ACC112 (cell line): ENCODE measurements around the gene TNIK.
A peak's percentile ranks its signal among the peaks of the same experiment; 100 is the strongest.
"Not testable (repeated sequence)": the region's sequence is repeated elsewhere in the genome, so short reads cannot be mapped to it uniquely, and the experiment has no call there.

Source experiments
- H2AFZ ChIP-seq: fragments of 200-600 bp; sonication (generic); one replicate; pipeline ENCODE4 v1.6.0; 2017; ENCODE audit warnings: antibody characterized with exemption, low read length; ENCODE audit not compliant: unreplicated experiment
- H3K27ac ChIP-seq: fragments of 200-600 bp; sonication (generic); 2 replicates; pipeline ENCODE4 v1.5.1; 2014; ENCODE audit warnings: low read depth, mild to moderate bottlenecking, antibody characterized with exemption, low read length, moderate library complexity
- H3K27me3 ChIP-seq: fragments of 200-600 bp; sonication (generic); 2 replicates; pipeline ENCODE4 v1.6.1; 2014; ENCODE audit warnings: mild to moderate bottlenecking, antibody characterized with exemption, low read length, moderate library complexity, mixed read lengths; ENCODE audit not compliant: insufficient read depth
- H3K36me3 ChIP-seq: fragments of 200-600 bp; sonication (generic); 2 replicates; pipeline ENCODE4 v1.6.1; 2016; ENCODE audit warnings: mild to moderate bottlenecking, antibody characterized with exemption, low read length, moderate library complexity, mixed read lengths; ENCODE audit not compliant: insufficient read depth
- H3K4me1 ChIP-seq: fragments of 200-600 bp; sonication (generic); one replicate; pipeline ENCODE4 v1.6.1; 2016; ENCODE audit warnings: low read length, mixed read lengths; ENCODE audit not compliant: insufficient read depth, unreplicated experiment, control insufficient read depth
- H3K4me3 ChIP-seq: fragments of 200-600 bp; sonication (generic); 2 replicates; pipeline ENCODE4 v1.5.1; 2014; ENCODE audit warnings: mild to moderate bottlenecking, low read depth, low read length
- H3K79me2 ChIP-seq: fragments of 200-600 bp; sonication (generic); one replicate; pipeline ENCODE4 v1.6.0; 2016; ENCODE audit warnings: low read length; ENCODE audit not compliant: control insufficient read depth, unreplicated experiment, insufficient read depth

Gene TNIK

GRCh38 chr3:171304017-171304416 lies 156.2 kb downstream of the TNIK start:
- H2AFZ ChIP-seq, H3K27ac ChIP-seq, H3K4me3 ChIP-seq, H3K79me2 ChIP-seq, H3K36me3 ChIP-seq, H3K27me3 ChIP-seq: not testable (repeated sequence)
- peaks cover 13% of the 10 kb centered on the region for H3K4me1 ChIP-seq

DNA sequence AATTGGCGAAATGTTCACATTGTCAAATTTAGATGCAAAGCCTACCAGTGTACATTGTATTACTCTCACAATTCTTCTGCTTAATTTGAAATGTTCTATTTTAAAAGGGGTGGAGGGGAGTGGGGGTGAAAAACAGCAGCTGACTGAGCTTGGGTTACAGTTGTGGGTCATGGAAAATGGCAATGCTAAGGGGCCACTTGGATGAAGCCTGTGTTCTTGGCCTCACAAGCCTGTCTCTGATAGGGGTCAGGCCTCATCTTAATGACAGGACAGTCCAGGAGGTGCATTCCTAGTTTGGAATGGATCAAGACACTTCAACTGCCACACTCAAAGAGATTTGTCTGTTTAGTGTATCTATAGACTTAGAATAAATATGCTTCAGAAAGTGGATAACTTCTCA lies 158.2 kb downstream of the TNIK start:
- H3K79me2 ChIP-seq: no peaks in the 10 kb centered on the region
- H2AFZ ChIP-seq: no peak overlapping the region
- H3K36me3 ChIP-seq: no peaks in the 10 kb centered on the region
- H3K27ac ChIP-seq: no peak overlapping the region
- H3K4me1 ChIP-seq: peaks cover 8% of the 10 kb centered on the region
- no peak overlapping the region for H3K4me3 ChIP-seq
- H3K27me3 ChIP-seq: no peaks in the 10 kb centered on the region

DNA sequence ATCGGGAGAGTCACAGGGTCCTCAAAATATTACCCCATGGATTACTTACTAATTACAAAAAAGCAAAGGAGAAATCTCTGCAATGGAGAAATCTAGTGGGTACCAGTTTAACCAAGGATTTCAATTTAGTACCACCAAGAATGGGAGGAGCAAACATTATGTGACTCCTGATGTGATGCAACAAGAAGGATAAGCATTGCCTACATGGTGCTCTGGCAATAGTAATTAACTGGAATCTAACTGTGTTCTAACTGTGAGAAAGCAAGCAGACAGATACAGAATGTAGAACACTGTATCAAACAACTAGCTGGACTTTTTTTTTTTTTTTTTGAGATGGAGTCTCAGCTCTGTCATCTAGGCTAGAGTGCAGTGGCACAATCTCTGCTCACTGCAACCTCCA lies 159.2 kb downstream of the TNIK start:
- H3K79me2 ChIP-seq: no peaks in the 10 kb centered on the region
- H2AFZ ChIP-seq: no peak overlapping the region
- H3K36me3 ChIP-seq: no peaks in the 10 kb centered on the region
- no peaks in the 10 kb centered on the region for H3K27me3 ChIP-seq
- no peak overlapping the region for H3K27ac ChIP-seq
- no peak overlapping the region for H3K4me3 ChIP-seq
- H3K4me1 ChIP-seq: peaks cover 5% of the 10 kb centered on the region

DNA sequence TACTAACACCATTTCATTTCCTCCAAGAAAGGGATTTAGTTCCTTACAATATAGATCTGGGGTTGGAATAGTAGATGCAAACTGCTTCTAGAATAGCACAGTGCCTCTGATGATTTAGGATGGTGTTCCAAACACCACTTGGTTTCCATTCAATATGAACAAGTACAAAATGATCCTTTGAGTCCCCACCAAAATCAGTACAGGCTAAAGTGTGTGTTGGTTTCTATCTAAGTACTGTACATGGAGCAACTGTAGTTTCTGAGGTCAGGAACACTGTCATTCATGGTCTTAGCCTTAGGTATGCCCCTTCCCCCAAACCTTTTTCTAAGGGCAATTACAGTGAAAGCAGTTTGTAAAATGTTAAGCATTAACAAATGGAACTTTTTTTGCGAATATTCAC lies 162.3 kb downstream of the TNIK start:
- H3K27me3 ChIP-seq: no peaks in the 10 kb centered on the region
- no peaks in the 10 kb centered on the region for H3K36me3 ChIP-seq
- H3K4me3 ChIP-seq: no peak overlapping the region
- H2AFZ ChIP-seq: no peak overlapping the region
- no peak overlapping the region for H3K27ac ChIP-seq
- H3K79me2 ChIP-seq: no peaks in the 10 kb centered on the region
- peaks cover 9% of the 10 kb centered on the region for H3K4me1 ChIP-seq

DNA sequence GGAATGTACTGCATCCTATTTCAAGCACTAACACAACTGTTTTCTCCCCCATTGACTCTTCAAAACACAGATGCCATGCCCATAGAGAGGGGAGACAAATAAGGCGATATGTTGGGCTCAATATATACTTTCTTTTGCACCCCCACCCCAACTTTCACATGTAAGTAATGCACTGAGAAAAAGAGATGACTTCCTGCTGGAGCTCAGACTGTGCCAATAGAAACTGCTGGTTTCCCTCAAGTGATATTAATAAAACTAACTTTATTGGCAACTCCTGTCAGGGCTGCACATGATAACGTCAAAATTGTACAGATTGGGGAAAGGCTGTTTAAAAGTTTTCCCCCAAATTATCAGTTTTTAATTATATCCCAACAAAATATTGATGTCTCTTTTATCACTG lies 163.0 kb downstream of the TNIK start:
- no peaks in the 10 kb centered on the region for H3K36me3 ChIP-seq
- no peak overlapping the region for H3K4me3 ChIP-seq
- no peaks in the 10 kb centered on the region for H3K79me2 ChIP-seq
- no peaks in the 10 kb centered on the region for H3K27me3 ChIP-seq
- H3K4me1 ChIP-seq: peaks cover 9% of the 10 kb centered on the region
- H2AFZ ChIP-seq: no peak overlapping the region
- no peak overlapping the region for H3K27ac ChIP-seq

GRCh38 chr3:171295484-171296373 lies 164.5 kb downstream of the TNIK start:
- no peak overlapping the region for H3K4me3 ChIP-seq
- no peaks in the 10 kb centered on the region for H3K27me3 ChIP-seq
- H3K4me1 ChIP-seq: peaks cover 9% of the 10 kb centered on the region
- H2AFZ ChIP-seq: no peak overlapping the region
- no peaks in the 10 kb centered on the region for H3K79me2 ChIP-seq
- H3K36me3 ChIP-seq: no peaks in the 10 kb centered on the region
- H3K27ac ChIP-seq: no peak overlapping the region

DNA sequence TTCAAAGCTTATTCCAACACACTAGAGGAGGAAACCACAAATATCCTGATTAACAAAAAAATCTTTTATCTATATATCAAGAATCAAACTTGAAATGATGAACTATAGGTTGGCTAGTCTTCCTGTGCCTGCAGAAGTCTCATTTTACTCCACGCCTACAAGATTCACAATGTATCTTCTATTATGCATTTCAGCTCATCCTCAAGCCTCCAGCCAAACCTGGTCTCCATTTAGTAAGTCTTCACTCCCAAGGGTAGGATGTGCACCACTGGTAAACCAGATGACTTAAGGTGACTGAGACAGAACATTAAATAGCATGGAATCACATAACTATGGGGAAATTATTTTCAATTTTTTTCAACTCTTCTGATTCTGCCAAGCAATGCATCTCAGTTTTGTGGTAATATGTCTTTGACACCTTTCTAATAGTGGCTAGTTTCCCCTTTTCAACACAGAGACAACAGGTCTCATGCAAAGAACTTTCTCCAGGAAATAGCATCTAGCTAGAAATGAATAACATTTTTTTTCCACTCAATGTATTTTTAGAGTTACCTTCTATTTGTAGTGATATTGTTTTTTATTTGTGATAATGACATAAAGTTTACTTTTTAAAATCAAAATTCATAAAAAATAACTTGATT lies 166.9 kb downstream of the TNIK start:
- Histone ChIP-seq H3K36me3 (no peaks in the 10 kb centered on the region), H3K79me2 (no peaks in the 10 kb centered on the region), H3K27ac (no peak overlapping the region), H3K27me3 (no peaks in the 10 kb centered on the region), H3K4me1 (peaks cover 12% of the 10 kb centered on the region), H2AFZ (no peak overlapping the region), H3K4me3 (no peak overlapping the region)

- Histone ChIP-seq H3K4me1 (peaks cover 21% of the 10 kb centered on the region), H3K79me2 (no peaks in the 10 kb centered on the region), H3K27me3 (no peaks in the 10 kb centered on the region), H2AFZ (peak overlapping the region; percentile 7), H3K4me3 (no peak overlapping the region), H3K36me3 (no peaks in the 10 kb centered on the region), H3K27ac (no peak overlapping the region)
Measured at GRCh38 chr3:171290680-171291079, 169.5 kb downstream of the TNIK start.

DNA sequence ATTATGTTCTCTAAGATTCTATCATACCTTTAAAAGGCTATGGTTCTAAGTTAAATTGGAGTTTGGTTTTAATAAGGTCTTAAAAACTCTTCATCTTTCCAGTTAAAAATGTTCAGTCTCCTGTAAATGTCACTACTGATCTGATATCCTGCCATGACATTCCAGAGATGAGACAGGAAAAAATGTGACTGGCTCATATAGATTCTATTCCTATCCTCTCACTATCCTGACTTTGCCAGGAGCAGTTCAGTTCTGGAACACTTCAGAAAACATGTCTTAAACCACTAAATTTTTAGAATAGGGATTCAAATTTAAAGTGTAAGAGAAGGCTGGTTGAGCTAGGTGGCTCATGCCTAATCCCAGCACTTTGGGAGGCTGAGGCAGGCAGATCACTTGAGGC lies 170.9 kb downstream of the TNIK start:
- Histone ChIP-seq H3K36me3 (no peaks in the 10 kb centered on the region), H3K27me3 (no peaks in the 10 kb centered on the region), H2AFZ (no peak overlapping the region), H3K4me3 (no peak overlapping the region), H3K79me2 (no peaks in the 10 kb centered on the region), H3K27ac (no peak overlapping the region), H3K4me1 (peaks cover 26% of the 10 kb centered on the region)

GRCh38 chr3:171287761-171288160 lies 172.4 kb downstream of the TNIK start:
- H3K27ac ChIP-seq, H3K4me3 ChIP-seq: not testable (repeated sequence)
- peaks cover 40% of the 10 kb centered on the region for H3K4me1 ChIP-seq

More at GRCh38 chr3:171287761-171288160, 172.4 kb downstream of the TNIK start:
- H3K27me3 ChIP-seq, H3K79me2 ChIP-seq, H2AFZ ChIP-seq, H3K36me3 ChIP-seq: not testable (repeated sequence)
